Gastroesophageal sphincter (tissue), 4 donors: ENCODE results near the gene BARD1. TPM values are rescaled to one million over a fixed set of nuclear protein-coding genes. Genes with fewer than 3 reads are reported as not detected.

Experiments
- ATAC-seq: fragments of 150-250 bp; one replicate; pipeline ENCODE4 v1.9.1; 2016; ENCODE audit warnings: mild to moderate bottlenecking, moderate library complexity
- H3K27ac ChIP-seq, 4 donors: fragments of 200-600 bp; sonication (generic) in 3 of 4; 1 replicate in 3 of 4; 2 replicates in 1 of 4; pipeline ENCODE4 v1.5.1; 2016 to 2019
- H3K27me3 ChIP-seq: fragments of 200-600 bp; sonication (generic); one replicate; pipeline ENCODE4 v1.5.1; 2019
- H3K36me3 ChIP-seq, 2 donors: fragments of 200-600 bp; sonication (generic); one replicate each; pipeline ENCODE4 v1.5.1; 2019; ENCODE audit warnings: control low read depth in 1 of 2
- H3K4me1 ChIP-seq, 3 donors: fragments of 200-600 bp; sonication (generic); 1 replicate in 2 of 3; 2 replicates in 1 of 3; pipeline ENCODE4 v1.5.1; 2016 to 2019; ENCODE audit warnings: control low read depth in 2 of 3
- H3K4me3 ChIP-seq, 2 donors: fragments of 200-600 bp; sonication (generic); one replicate each; pipeline ENCODE4 v1.5.1; 2019; ENCODE audit warnings: mild to moderate bottlenecking in 1 of 2, moderate library complexity in 1 of 2
- H3K9me3 ChIP-seq, 3 donors: fragments of 200-600 bp; sonication (generic); one replicate each; pipeline ENCODE4 v1.5.1; 2017 to 2019; ENCODE audit warnings: control low read depth in 2 of 3
- EP300 ChIP-seq: sonication (generic); formaldehyde crosslinking; IDR thresholded peaks from one replicate; pipeline ENCODE4 v1.6.1; 2017; ENCODE audit warnings: antibody characterized with exemption, mild to moderate bottlenecking
- POLR2A ChIP-seq, 2 donors: fragments of 450-650 bp; IDR thresholded peaks; one replicate each; pipeline ENCODE4 v1.6.1; 2017; ENCODE audit warnings: antibody characterized with exemption in 2 of 2, mild to moderate bottlenecking in 2 of 2, moderate library complexity in 1 of 2
- POLR2AphosphoS5 ChIP-seq: sonication (generic); formaldehyde crosslinking; IDR thresholded peaks from one replicate; pipeline ENCODE4 v1.6.1; 2017; ENCODE audit warnings: antibody characterized with exemption
- WGBS, 2 donors: methylation state at CpG; one replicate each; pipeline ENCODE4 v1.1.5; 2018; ENCODE audit warnings: low coverage in 1 of 2; 5-methylcytosine and 5-hydroxymethylcytosine counted together
- total RNA-seq, 4 donors: library from RNA; depleted of rRNA; stranded (reverse); fragments of >200 nt; gene quantifications; one replicate each; pipeline ENCODE4 v1.1.0, GENCODE V29; 2016
- TF ChIP-seq, protein P1 (sequence below), 4 experiments: fragments of 200-600 bp in 2 of 4; fragments of 450-650 bp in 2 of 4; sonication (generic) in 1 of 4; IDR thresholded peaks; one replicate each; pipeline ENCODE4 v1.5.1; 2017 to 2019; ENCODE audit warnings: antibody characterized with exemption in 4 of 4, mild to moderate bottlenecking in 2 of 4, moderate library complexity in 2 of 4

BARD1 gene
- total RNA-seq, 4 donors from 2014 or later, result 13.9 to 52.9 (median 20.1) TPM

GRCh38 chr2:214713080-214713830 is 96.2 kb downstream of the BARD1 start:
- no peak for TF ChIP-seq POLR2A (IDR thresholded peaks at IDR 0.05)
- no peak for TF ChIP-seq POLR2AphosphoS5
- TF ChIP-seq EP300, result no peak
- TF ChIP-seq, protein P1, sequence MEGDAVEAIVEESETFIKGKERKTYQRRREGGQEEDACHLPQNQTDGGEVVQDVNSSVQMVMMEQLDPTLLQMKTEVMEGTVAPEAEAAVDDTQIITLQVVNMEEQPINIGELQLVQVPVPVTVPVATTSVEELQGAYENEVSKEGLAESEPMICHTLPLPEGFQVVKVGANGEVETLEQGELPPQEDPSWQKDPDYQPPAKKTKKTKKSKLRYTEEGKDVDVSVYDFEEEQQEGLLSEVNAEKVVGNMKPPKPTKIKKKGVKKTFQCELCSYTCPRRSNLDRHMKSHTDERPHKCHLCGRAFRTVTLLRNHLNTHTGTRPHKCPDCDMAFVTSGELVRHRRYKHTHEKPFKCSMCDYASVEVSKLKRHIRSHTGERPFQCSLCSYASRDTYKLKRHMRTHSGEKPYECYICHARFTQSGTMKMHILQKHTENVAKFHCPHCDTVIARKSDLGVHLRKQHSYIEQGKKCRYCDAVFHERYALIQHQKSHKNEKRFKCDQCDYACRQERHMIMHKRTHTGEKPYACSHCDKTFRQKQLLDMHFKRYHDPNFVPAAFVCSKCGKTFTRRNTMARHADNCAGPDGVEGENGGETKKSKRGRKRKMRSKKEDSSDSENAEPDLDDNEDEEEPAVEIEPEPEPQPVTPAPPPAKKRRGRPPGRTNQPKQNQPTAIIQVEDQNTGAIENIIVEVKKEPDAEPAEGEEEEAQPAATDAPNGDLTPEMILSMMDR (IDR thresholded peaks at IDR 0.05), result no peak
- WGBS, 2 donors, result 57 to 76% methylated on average over 7 to 8 of the region's 8 CpGs
- H3K4me1 ChIP-seq, result no peaks in the 10 kb centered on the region
- H3K4me3 ChIP-seq, result no peak overlapping the region
- no peak for ATAC-seq
- no peak overlapping the region for H3K27ac ChIP-seq
- H3K9me3 ChIP-seq, result no peaks in the 10 kb centered on the region
- peaks cover 0 to 4% of the 10 kb centered on the region in 2 donors for H3K36me3 ChIP-seq
- no peaks in the 10 kb centered on the region for H3K27me3 ChIP-seq

GRCh38 chr2:214710729-214711128 is 98.8 kb downstream of the BARD1 start:
- Histone ChIP-seq H3K9me3 (no peaks in the 10 kb centered on the region), H3K4me3 (no peak overlapping the region), H3K27ac (no peak overlapping the region), H3K27me3 (no peaks in the 10 kb centered on the region), H3K36me3 (no peaks in the 10 kb centered on the region), H3K4me1 (no peaks in the 10 kb centered on the region)
- no peak for ATAC-seq
- WGBS, 2 donors, result 94 to 97% methylated on average over 2 of the region's 2 CpGs
- TF ChIP-seq, protein P1 (IDR thresholded peaks at IDR 0.05), result no peak
- TF ChIP-seq EP300 (no peak), POLR2A (IDR thresholded peaks at IDR 0.05) (no peak), POLR2AphosphoS5 (no peak)

GRCh38 chr2:214706986-214707385 is 102.5 kb downstream of the BARD1 start:
- no peaks in the 10 kb centered on the region for H3K4me1 ChIP-seq
- H3K27me3 ChIP-seq, result no peaks in the 10 kb centered on the region
- TF ChIP-seq, protein P1 (IDR thresholded peaks at IDR 0.05), result no peak
- TF ChIP-seq POLR2A (IDR thresholded peaks at IDR 0.05) (no peak), EP300 (no peak), POLR2AphosphoS5 (no peak)
- no peaks in the 10 kb centered on the region for H3K36me3 ChIP-seq
- WGBS, 2 donors, result 68 to 69% methylated on average over 2 of the region's 2 CpGs
- no peak for ATAC-seq
- no peaks in the 10 kb centered on the region for H3K9me3 ChIP-seq
- no peak overlapping the region for H3K27ac ChIP-seq
- no peak overlapping the region for H3K4me3 ChIP-seq

DNA sequence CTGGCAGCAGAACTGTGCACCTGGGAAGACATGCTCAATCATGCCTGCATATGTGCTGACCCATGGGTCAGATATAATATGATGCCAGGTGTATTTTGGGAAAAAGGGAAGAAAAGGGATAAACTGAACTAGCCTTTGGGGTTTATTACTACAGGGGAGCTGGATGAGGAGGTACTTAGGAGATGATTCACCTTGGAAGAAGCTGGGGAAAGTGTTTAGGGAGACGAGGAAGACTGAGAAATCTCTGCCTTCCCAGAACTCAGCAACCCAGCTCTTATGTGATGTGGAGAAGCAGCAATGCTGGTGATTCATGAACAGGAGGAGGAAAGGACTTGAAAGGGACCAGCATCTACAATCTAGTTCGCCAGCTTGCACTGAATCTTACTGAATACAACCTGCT is 110.2 kb downstream of the BARD1 start:
- no peak for TF ChIP-seq POLR2A (IDR thresholded peaks at IDR 0.05)
- no peak for TF ChIP-seq EP300
- TF ChIP-seq POLR2AphosphoS5, result no peak
- TF ChIP-seq, protein P1 (IDR thresholded peaks at IDR 0.05), result no peak
- Histone ChIP-seq H3K4me1 (no peaks in the 10 kb centered on the region), H3K27ac (no peak overlapping the region), H3K4me3 (no peak overlapping the region), H3K9me3 (peaks cover 0 to 11% (median 0%) of the 10 kb centered on the region in 3 donors), H3K36me3 (no peaks in the 10 kb centered on the region), H3K27me3 (no peaks in the 10 kb centered on the region)
- ATAC-seq, result no peak
- WGBS, 2 donors, result 33 to 50% methylated on average over 2 of the region's 2 CpGs

GRCh38 chr2:214696681-214697080 is 112.8 kb downstream of the BARD1 start:
- Histone ChIP-seq H3K27me3 (no peaks in the 10 kb centered on the region), H3K4me3 (no peak overlapping the region), H3K36me3 (no peaks in the 10 kb centered on the region), H3K4me1 (no peaks in the 10 kb centered on the region), H3K9me3 (peaks cover 0 to 11% (median 0%) of the 10 kb centered on the region in 3 donors), H3K27ac (no peak overlapping the region)
- ATAC-seq, result no peak
- TF ChIP-seq, protein P1 (IDR thresholded peaks at IDR 0.05), result no peak
- TF ChIP-seq POLR2AphosphoS5, result no peak
- no peak for TF ChIP-seq EP300
- no peak for TF ChIP-seq POLR2A (IDR thresholded peaks at IDR 0.05)
